HG02840 (cell line): Measurements from ENCODE around the gene RFNG.

ENCODE experiments used
- ATAC-seq: cut with Tn5 transposase; IDR thresholded peaks from one replicate; pipeline ENCODE4 v1.9.1; 2021; ENCODE audit warnings: mild to moderate bottlenecking, moderate library complexity, moderate number of reproducible peaks; ENCODE audit not compliant: unreplicated experiment, low FRiP score

RFNG gene

DNA sequence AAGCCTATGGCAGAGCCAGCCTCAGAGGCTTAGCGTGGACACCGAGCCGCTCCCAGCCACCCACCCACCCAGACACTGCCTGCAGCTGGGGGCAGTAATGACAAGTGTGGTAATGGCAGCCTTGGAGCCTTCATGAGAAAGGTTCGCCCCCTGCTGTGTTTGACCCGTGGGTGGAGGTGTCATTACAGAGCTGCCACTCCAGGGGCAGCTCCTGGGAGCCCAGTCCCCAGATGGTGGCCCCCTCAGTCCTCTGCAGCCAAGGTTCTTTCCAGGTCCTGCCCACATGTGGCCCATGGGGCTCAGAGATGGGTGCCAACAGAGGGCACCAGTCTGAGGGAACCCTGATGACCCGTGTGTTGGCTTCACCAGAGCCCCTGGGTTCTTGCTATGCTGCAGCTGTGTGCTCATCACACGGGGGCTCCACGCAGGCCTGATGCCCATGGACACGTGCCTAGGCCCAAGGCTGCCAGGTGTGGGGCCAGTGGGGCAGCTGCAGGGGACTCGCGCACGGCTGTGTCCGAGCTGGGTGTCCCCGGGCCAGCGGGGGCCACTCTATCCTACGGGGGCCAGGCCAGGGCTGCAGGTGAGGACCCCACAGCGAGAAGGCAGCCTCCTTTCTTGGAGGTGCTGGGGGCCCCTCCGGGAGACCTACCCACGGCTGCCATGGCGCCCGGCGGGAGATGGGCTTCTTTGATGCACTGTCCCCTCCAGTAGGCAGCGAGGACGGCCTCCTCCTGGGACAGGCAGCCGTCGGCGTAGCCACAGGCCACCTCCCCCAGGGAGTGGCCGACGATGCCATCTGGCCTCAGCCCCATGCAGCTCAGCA is 38.3 kb upstream of the RFNG start:
- no peak for ATAC-seq

DNA sequence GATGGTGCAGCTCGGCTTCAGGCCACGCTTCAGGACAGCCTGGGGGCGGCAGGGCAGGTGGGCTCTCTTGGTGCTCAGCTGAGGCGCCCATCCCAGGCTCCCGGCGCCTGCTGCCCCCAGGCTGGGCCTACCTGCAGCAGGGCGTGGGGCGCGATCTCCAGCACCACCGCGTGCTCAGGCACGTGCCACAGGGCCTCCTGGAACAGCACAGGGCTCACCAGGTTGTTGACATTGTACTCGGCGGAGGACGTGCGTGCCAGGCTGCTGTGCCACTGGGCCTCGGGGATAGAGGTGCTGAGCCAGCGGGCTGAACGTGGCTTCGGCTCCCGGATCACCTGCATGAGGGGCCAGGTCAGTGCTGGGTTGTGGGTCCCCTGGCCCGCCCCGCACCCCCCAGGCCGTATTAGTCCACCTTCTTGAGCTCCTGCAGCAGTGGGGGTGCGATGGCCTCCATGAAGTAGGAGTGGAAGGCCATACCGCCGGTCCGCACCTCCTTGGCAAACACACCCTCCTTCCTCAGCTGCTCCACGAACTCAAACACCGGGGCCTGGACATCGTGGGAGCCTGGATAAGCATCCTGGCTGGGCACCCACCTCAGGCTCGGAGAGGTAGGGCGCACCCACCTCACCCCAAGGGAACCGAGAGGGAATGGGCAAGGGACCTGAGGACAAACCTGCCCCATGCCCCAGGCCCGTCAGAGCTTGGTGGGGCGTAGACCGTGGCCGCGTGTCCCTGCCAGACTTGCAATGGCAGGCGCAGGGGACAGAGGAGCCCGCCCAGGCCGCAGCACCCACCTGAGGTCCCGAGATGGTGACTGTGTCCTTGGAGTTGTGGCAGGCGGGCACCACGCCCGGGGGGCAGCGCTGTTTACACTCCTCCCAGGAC is 37.5 kb upstream of the RFNG start:
- ATAC-seq: no peak

DNA sequence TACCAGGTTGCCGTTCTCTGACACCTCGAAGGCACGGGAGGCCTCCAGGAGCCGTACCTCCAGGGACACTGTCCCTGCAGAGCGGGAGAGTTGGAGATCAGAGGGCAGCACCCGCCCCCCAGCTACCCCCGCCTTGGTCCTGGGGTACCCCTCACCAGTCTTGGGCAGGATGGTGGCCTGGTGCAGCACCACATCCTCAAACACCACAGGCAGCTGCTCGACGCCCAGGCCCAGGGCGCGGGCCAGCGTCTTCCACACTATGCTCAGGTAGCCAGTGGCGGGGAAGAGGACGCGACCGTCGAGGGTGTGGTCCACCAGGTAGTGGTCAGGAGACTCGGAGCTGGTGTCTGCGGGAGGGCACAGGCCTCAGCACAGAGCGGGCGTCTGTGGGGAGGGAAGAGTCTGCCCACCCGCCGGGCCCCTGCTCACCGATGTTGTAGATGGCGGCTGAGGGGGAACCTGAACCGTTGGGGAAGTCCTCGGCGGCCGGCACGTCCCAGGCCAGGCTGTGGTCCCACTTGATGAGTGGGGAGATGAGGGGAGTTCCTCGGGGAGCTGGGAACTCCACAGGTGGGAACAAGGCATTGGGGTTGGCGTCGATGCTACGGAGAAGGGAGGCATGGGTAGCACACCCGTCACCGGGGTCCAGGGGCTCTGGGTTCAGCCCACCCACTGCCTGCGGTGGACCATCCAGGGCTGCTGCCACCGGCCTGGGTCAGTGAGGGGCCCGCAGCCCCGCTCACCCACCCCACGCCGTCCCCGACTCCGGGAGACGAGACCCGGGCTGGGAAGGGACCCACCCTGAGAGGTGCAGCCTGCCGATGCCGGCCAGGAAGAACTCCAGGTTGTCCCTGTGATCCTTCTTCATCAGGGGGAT is 36.6 kb upstream of the RFNG start:
- ATAC-seq: no peak

DNA sequence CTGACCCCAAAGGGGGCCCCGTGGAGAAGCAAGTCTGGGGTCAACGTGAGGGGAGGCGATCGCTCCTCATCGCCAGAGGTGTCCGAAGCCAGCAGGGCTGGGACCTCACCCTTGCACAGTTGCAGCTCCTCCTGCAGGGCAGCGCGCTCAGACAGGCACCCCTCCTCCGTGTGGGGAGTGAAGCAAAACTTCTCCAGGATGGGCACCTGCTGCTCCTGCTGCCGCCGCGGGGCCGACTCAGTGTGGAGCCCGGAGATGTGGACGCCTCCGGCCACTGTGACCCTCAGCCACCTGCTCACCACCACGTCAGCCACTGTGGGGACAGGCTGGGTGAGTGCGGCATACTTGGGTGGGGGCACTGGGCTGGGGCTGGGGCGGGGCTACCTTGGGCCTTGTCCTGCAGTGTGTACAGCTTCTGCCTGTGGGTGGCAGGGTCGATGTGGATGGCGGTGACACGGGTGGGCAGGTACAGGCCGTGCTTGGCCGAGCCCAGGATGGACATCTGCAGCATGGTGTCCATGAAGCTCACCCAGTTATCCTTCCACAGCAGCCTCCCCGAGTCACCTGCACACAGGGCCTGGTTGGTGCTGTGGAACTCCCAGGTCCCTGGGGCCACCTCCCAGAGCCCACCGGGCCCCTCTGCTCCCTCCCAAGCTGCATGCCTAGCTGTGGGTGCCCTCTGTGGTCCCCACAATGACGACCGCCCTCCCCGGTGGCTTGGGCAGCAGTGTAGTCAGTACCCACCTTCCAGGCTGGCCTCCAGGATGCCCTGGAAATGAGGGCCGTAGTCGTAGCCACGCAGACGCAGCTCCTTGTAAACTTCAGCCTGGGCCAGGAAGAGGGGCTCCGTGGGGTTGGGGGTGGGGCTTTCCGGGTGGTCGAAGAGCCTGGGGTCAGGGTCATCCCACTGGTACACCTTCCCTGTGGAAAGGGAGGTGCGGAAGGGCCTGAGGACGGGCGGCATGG is 35.6 kb upstream of the RFNG start:
- ATAC-seq: no peak

DNA sequence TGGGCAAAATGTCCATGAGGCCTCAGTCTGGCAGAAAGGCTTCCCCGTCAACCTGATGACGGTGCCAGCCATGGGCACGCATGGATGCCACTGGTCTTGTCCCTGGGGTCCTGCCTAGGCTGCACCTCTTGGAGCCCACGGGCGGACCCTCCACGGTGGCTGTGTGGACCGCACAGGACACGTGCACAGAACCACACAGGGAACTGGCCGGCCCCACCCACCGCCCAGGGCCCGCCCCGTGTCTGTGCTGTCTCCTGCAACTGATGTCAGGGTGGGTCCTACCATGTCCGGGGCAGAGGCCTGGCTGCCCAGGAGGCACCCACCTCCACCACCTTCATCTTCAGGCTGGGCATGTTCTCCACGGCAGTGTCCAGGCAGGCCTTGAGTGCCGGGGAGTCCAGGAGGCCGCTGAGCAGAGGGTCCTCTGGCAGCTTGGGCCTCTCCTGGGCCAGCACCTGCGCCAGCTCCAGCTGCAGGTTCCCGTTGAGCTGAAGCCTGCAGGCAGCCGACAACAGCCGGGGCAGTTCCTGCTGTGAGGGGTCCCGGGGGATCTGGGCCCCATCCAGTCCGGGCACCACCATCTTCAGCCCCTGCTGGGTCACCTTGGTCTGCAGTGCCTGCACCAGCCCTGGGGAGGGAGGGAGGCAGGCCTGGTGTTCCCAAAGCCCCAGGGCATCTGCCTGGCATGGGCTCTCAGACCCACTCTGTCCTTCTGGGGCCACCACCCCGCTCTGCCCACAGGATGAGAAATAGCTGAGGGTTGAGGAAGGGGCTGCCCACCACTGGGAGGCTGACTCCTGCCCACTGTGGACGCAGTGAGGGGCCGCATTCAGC is 34.5 kb upstream of the RFNG start:
- ATAC-seq: no peak

DNA sequence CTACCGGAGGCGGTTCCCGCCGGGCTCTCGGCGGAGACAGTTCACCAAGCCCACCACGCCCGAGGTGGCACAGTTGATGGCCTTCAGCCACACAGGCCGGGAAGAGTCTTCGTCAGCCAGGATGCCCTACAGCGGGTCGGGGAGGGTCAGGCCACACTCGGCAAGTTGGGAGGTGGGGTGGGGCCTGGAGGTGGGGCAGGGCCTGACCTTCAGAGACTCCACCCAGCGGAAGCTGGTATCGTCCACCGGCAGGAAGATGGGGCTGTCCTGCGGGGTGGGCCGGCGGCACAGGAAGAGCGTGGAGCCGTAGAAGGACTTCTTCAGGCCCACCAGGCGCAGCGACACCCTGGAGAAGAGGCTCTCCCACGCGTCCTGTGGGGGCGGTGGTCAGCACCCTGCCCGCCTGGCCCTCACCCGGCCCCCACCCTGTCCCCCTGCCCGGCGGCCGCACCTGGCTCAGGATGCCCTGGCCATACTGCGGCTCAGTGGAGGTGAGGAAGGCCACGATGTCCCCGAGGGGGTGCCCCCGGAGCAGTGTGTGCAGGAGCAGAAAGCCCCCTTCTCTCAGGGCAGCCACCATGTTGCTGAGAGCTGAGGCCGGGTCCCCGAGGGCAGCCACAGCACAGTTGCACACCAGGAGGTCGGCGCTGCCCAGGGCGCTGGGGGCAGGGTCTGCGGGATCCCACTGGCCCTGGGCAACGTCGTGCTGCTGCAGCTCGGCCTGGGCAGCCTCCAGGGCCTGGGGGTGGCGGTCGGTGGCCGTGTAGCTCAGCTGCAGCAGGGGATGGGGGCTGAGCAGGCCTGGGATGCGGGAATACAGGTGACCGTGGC is 33.6 kb upstream of the RFNG start:
- ATAC-seq: no peak

DNA sequence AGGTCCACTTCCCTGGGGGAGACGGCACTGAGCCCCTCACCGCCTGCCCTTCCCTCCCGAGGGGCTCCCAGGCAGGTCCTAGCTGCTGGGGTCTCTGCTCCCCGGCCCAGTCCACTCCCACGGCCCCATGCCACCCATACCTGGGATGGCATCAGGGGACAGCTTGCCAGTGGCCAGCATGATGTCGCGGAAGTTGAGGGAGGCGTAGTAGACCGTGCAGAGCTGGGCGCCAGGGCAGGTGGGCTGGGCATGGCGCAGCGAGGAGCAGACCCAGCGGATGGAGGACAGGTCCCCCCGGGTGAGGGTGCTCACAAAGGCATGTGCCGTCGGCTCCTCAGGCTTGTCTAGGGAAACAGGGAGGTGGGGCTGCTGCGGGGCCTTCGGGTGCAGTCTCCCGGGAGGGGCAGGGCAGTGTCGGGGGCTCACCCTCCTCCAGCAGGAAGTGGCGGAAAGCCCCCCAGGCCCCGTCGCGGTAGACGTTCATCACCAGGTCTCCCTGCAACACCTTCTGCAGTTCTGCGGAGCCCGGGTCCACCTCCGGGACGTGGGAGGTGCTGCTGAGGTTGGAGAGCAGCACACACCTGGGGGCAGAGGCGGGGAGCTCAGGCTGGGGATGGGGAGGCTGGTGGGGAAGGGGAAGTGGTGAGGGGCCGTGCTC is 32.9 kb upstream of the RFNG start:
- ATAC-seq: no peak

DNA sequence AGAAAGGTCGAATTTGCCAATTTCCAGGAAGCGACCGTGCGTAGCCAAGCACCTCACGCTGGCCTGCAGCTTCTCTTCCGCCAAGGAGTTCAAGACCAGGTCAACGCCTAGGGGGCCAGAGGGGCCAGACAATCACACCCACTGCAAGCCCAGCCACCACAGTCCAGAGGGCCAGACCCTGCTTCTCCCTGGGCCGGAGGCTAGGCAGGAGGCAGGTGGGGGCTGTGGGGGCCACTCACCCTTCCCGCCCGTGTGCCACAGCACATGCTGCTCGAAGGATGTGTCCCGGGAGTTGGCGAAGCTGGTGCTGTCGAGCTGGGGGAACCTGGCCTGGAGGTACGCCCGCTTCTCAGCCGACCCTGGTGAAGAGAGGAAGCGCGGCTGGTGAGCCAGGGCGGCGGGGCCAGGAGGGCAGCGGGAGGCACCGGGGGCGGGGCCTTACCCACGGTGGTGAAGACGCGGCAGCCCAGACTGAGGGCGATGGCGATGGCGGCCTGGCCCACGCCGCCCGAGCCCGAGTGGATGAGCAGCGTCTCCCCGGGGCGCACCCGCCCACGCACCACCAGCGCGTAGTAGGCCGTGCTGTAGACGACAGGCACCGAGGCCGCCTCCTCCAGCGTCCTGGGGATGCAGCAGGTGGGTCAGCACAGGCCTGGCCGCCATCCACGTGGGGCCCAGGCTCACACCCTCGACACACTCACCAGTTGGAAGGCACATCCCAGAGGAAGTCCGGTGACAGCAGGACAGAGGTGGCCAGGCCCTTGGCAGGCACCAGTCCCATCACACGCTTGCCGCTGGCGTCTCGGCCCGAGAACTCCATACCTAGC is 32.1 kb upstream of the RFNG start:
- ATAC-seq: no peak

DNA sequence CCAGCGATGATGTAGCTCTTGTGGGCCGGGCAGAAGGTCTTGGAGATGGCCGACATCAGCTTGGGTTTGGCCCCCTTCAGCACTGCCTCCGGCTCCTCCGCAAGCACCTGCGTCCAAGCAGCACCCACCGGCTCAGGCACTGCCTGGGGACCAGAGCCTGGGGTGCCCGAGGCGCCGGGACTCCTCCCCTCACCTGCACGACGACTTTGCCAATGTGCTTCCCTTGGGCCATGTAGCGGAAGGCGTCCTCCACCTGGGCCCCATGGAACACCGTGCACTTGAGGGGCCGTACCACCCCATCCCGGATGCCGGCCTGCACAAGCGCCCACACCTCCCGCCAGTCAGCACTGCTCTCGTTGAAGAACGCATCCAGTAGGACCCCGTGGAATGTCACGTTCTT is 31.4 kb upstream of the RFNG start:
- no peak for ATAC-seq

DNA sequence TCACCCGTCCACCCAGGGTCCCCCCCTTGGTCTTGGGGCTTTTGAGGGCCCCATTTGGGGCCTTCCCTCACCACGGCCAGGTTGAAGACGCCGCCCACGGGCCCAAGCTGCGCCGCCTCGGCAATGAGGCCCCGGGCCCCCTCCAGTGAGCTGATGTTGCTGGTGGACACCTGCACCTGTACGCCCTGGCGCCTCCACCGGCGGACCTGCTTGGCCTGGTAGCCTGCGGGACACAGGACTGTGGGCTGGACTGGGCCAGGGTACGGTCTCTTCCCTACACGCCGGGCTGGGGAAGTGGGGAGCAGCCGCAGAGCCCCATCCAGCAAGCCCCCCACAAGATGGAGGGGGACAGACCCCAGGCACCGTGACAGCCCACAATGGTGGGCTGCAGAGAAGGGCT is 30.8 kb upstream of the RFNG start:
- ATAC-seq: no peak

DNA sequence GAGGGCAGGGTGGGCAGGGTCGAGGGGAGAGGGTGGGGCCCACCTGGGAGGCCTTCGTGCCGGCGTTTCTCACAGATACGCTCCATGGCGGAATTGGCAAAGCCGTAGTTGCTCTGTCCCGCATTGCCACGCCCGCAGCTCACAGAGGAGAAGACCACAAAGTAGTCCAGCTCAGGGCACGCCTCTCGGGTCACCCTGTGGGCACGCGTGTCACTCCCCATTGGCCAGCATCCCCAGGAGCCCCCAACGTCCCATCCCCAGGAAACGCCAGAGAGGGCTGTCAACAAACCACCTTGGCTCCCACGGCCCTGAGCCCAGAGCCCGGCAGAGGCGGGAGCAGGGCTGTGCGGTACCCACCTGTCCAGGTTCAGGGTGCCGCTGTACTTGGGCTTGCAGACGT is 30.4 kb upstream of the RFNG start:
- no peak for ATAC-seq

DNA sequence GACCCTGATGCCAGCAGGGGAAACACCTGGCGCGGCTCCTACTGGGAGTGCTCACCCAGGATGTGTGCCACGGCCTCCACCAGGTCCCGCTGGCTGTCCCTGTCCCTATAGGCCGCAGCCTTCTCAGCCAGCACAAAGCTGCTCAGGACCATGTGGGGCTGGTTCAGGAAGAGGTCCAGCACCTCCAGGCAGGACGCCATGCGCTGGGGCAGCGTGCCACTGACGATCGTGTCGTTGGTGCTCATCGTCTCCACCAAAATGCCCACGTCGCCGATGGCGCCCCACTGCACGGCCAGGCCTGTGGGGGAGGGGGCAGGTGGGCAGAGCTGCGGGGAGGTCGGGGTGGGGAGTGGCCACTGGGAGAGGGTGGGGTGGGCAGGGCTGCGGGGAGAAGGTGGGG is 29.9 kb upstream of the RFNG start:
- ATAC-seq: no peak

DNA sequence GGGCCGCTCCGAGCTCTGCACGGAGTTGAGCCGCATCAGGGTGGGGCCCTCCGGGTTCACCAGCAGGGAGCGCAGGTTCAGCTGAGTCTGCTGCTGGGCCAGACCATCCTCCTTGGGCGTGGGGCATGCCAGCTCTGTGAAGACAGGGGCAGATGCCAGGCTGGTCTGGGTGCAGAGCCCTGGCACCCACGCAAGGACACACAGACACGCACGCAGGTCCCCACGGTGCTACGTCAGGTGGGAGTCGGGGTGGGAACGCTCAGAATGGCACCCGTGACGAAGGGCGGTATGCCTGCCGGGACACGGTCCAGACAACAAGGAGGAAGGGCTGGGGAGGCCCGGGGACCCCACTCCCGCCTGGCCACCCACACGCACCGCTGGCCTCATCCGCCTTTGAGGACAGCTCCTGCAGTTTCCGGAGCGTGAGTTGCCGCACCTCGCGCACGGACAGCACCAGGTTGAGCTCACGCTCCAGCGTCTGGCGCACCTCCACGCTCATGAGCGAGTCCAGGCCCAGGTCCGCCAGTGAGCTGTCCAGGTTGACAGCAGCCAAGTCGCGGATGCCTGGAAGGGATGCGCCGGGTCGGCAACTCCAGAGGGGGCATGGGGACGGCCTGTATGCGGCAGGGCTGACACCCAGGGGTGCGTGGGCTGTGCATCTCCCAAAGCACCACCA is 29.3 kb upstream of the RFNG start:
- no peak for ATAC-seq

DNA sequence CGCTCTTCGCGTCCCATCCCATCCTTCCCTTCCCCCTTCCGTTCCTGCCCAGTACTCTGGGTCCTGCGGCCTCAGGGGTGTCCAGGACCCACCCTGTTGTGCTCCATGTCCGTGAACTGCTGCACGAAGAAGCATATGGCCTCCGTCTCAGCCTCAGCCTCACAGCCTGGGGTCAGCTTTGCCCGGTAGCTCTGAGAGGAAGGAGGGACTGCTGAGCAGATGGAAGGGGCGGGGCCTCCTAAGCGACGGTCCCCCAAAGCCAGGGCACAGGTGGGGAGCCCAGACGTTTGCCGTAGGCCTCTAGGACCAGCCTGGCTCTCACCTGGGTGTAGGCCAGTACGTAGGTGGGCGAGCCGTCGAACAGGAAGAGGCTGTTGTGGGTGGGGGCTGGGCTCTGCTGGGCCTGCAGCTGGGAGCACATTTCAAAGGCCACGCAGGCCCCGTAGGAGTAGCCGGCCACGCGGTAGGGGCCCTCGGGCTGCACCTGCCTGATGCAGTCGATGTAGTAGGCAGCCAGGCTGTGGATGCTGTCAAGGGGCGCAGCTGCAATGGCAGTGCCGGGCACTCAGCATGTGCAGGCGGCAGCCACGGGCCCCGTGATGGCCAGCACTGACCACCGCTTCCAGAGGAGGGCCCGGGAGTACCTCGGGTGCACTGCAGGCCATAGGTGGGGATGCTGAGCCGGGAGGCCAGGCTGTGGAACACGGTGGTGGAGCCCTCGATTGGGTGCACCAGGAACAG is 28.6 kb upstream of the RFNG start:
- no peak for ATAC-seq

DNA sequence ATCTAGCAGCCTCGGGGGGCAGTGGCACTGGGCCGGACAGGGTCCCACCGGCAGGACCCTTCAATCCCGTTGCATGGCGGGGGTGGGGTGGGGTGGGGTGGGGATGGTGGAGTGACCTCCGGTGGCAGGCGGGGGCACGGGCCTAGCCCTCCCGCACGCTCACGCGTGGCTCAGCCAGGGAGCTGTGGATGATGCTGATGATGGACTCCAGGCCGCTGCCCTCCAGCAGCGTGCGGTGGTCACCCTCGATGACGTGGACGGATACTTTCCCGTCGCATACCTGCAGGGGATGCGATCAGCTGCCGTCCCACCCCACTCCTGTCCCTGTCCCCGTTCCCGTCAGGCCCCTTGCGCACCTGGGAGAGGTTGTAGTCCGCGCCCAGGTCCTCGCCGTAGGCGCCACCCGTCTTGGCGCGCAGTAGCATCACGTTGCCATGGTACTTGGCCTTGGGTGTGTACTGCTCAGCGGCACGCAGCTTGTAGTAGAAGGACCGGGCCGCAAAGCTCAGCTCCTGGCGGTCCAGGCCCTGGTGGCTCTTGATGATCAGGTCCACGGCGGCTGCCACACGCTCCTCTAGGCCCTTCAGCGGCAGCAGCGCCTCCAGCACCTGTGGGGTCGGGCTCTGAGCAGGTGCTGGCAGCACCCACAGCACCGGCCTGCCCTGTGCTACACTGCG is 27.5 kb upstream of the RFNG start:
- ATAC-seq: no peak
